NCI-H146 treated with DMSO at 0.1 percent for 48 hours (cell line): ENCODE measurements around the gene NHERF1.

Source experiments
- DNase-seq: peaks from one replicate; lab custom pipeline; 2025; ENCODE audit not compliant: unreplicated experiment; lab: John Stamatoyannopoulos, UW

Gene NHERF1

DNA sequence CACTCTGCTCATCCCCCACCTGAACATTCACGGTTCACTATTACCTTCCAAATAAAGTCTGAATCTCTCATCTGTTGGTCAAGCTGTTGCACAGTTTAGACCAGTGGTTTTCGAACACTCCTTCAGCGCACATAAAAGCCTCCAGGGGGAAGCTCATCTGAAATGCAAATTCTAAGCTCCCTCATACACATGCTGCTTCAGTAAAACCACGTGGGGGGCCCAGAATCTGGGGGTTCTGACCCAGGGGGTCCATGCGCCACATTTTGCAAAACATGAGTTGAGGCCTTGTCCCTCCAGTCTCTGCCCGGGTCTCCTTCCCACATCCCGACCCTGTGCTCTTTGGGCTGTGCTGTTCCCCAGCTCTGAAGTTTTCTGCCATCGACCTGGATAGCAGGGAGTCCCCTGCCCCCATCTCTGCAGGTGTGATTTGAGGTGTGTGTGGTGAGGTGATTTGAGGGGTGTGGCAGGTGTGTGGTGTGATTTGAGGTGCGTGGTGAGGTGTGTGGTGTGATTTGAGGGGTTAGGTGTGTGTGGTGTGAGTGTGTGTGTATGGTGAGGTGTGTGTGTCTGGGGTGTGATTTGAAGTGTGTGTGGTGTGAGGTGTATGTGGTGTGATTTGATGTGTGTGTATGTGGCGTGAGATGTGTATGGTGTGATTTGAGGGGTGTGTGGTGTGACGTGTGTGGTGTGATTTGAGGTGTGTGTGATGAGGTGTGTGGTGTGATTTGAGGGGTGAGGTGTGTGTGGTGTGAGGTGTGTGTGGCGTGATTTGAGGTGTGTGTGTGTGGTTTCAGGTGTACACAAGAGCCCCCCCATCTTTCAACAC, 16.2 kb upstream of the NHERF1 start:
- no peak for DNase-seq

DNA sequence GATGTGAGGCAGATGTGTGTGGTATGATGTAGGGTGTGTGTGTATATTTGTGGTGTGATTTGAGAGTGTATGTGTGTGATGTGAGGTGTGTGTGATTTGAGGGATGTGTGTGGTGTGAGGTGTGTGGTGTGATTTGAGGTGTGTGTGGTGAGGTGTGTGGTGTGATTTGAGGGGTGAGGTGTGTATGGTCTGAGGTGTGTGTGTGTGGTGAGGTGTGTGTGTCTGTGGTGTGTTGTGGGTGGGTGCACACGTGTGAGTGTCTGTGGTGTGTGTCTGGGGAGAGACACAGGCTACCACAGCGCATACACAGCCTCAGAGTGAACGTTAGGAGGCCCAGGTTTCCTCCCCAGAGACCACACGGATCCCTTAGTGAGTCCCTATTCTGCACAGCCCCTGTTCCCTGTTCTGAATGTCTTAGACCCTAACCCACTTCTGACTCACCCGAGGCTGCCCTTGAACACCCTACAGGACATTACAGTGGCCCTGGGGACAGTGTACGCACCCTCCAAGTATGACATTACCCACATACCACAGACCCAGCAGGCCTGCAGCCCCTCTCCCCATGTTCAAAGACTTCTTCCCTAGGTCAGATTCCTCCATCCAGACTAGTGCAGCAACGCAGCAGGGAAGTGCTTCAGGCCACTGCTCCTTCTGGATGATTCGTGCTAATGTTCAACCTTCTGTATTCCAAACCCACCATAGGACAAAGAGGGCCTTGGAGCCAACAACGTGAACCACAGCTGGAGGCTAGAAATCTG, 14.9 kb upstream of the NHERF1 start:
- no peak for DNase-seq

GRCh38 chr17:74734256-74734655, 14.2 kb upstream of the NHERF1 start:
- DNase-seq: no peak

- no peak for DNase-seq
Measured at GRCh38 chr17:74736513-74737298, 11.7 kb upstream of the NHERF1 start, which contains the start of gene RAB37. Gene RAB37, plus strand, starts transcription at chr17:74737256. Its CDS starts 17 bp downstream, at chr17:74737273.

- no peak for DNase-seq
Measured at GRCh38 chr17:74737299-74738050, 11.0 kb upstream of the NHERF1 start.

DNA sequence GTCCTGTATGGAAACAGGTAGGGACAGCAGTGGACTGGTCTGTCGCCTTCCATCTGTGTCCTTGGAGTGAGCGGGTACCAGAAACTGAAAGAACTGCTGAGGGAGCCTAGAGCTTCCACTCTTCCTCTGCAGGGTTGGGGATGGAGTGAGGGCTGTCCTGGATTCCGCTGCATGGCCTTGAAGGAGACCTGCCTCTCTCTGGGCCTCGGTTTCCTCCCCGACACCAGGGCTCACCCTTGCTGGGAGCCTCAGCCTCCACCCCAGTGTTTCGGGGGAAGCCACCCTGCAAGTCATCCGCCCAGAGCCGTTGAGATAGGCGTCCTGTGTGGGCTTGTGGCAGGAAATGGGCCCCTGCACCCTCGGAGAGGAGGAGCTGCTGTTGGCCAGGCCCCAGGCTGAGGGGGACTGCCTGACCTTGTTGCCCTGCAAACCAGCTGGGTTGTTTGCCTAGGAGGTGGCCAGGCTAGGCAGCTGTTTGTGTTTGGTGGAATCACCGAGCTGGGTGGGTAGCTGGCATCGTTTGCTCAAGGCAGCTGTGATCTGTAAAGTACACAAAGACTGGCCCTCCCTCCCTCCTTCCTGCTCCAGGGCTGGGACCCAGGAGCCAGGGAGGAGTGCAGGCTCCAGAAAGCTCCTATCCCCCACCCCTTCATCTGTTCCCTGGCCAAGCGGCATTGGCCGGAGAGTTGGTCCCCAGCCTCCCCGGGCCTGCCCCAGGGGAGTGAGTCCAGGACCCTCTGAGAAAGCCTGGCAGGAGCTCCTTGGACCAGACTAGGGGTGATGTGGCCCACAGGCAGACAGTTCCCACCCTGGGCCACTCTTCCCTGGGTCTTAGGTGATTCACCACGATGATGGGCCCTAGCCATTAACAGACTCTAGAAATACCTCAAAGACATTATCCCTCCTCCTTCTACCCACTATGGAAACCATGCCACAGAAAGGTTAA, 10.1 kb upstream of the NHERF1 start:
- peak; percentile 37 for DNase-seq

- no peak for DNase-seq
Measured at GRCh38 chr17:74739227-74739831, 9.1 kb upstream of the NHERF1 start.

DNA sequence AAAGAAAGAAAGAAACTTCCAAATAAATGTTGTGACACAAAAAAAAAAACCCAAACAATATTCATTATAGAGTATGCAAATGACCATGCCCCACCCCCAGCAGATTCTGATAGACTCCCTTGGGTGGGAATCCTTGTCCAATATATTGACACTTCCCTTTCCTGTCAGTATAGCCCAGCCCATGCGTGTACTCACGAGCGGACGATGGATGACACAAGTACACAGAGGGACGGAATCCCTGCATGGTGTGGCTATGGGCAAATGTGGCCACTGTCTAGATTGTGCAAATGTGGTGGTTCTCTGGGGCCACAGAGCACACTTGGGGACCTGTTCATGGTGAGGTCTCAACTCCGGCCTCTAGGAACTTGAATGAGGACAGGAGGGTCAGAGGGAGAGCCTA, 8.3 kb upstream of the NHERF1 start:
- no peak for DNase-seq

- no peak for DNase-seq
Measured at GRCh38 chr17:74740641-74741387, 7.6 kb upstream of the NHERF1 start.

DNA sequence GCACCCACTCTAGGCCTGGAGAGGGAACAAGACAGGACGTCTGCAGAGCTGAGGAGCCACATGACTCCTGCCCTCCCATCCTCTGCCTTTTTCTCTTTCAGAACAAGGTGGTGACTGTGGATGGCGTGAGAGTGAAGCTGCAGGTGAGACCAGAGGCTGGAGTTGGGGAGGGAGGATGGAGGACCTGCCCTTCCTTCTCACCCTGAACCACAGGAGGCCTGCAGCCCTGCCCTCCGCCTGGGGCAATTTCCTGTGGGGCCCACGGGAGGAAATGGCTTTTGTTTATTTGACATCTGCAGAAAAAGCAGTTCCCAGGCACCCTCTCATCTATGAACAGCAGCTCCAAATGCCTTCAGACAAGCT, 6.3 kb upstream of the NHERF1 start:
- DNase-seq: peak; percentile 81

- no peak for DNase-seq
Measured at GRCh38 chr17:74742978-74743545, 5.4 kb upstream of the NHERF1 start.

DNA sequence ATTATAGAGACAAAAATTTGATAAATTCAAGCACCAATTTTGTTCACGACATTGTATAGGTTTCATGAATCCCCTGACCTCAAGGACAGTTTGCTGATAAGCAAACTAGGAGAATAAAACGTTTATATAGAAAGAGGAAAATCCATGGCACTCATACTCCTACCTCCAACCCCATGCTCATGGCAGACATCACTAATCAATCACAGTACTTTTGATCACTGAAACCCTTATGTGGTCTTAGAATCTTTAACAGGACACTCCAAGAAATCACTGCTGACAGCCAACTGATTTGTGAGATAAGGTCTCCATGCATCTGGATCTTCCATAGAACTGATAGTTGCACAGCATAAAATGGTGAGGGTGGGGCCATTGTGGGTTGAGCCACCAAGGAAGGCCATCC, 4.7 kb upstream of the NHERF1 start:
- DNase-seq: no peak

DNA sequence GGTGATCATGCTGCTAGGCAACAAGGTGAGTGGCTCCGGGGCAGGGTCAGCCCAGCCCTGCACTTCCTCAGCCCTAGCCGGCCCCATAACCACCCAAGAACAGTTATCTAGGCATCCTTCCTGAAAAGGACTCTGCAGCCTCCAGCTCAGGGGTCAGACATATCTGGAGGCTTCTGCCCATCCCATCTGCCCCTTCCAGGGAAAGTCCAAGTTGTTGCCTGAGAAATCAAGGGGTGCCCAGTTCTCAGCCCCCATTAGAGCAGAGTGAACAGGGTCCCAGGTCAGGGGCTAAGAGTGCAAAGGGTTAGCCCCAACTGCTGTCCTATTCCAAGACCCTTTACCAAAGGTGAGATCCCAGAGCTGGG, 4.1 kb upstream of the NHERF1 start:
- no peak for DNase-seq

DNA sequence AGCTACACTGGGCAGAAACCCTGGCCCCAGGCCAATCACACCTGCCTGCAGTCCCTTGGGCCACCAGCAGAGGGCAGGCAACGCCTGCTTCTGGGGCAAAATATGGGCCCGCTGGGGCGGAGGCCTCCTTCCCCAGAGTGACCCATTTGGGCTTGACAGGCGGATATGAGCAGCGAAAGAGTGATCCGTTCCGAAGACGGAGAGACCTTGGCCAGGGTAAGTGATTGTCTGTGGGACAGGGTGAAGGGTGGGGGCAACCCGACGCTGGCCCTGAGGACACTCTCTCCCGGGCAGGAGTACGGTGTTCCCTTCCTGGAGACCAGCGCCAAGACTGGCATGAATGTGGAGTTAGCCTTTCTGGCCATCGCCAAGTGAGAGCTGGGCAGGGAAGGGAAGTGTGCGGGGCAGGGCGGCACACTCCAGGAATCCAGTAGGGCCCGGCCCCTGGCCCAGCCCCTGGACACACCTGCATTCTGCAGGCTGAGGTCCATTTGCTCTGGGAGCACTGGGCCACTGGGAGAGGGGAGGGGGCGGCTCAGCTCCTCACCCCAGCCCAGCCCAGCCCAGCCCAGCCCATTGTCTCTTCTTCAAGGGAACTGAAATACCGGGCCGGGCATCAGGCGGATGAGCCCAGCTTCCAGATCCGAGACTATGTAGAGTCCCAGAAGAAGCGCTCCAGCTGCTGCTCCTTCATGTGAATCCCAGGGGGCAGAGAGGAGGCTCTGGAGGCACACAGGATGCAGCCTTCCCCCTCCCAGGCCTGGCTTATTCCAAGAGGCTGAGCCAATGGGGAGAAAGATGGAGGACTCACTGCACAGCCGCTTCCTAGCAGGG, 3.5 kb upstream of the NHERF1 start:
- peak; percentile 25 for DNase-seq

- DNase-seq: no peak
Measured at GRCh38 chr17:74745548-74746177, 2.8 kb upstream of the NHERF1 start.

DNA sequence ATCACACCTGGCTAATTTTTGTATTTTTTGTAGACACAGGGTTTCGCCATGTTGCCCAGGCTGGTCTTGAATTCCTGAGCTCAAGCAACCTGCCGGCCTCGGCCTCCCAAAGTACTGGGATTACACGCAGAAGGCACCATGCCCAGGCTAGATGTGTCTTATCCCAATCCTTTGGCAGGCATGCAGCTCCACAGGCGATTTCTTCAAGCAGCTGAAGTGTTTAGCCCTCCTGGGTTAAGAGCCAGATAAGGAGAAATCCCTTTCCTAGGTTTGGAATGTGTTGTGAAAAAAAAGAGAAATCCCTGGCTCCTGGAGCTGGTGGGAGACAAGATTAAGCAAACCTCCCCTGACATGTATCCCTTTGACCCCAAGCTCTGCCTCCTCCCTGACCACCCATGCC, 2.1 kb upstream of the NHERF1 start:
- DNase-seq: no peak

- no peak for DNase-seq
Measured at GRCh38 chr17:74746922-74747321, 1.5 kb upstream of the NHERF1 start.
